Neuron (in vitro differentiated cells): ENCODE results near the gene COPS9.

ENCODE experiments used
- H2AFZ ChIP-seq: one replicate; pipeline ENCODE4 v1.6.1; 2013; ENCODE audit warnings: low read depth, mild to moderate bottlenecking, inconsistent platforms, low read length, moderate library complexity
- H3K27me3 ChIP-seq: one replicate; pipeline ENCODE4 v1.6.1; 2013; ENCODE audit warnings: low read length; ENCODE audit not compliant: insufficient read depth
- H3K36me3 ChIP-seq: one replicate; pipeline ENCODE4 v1.6.1; 2013; ENCODE audit warnings: low read length; ENCODE audit not compliant: insufficient read depth
- H3K4me1 ChIP-seq: one replicate; pipeline ENCODE4 v1.6.1; 2013; ENCODE audit warnings: low read length; ENCODE audit not compliant: insufficient read depth
- H3K4me3 ChIP-seq: 2 replicates; pipeline ENCODE4 v1.5.1; 2013; ENCODE audit warnings: mild to moderate bottlenecking, low read length, moderate library complexity
- H3K9me3 ChIP-seq: one replicate; pipeline ENCODE4 v1.6.1; 2013; ENCODE audit warnings: low read length

Gene COPS9

GRCh38 chr2:240149943-240150784 is 14.1 kb upstream of the COPS9 start:
- peaks cover 8% of the 10 kb centered on the region for H3K4me1 ChIP-seq
- H3K27me3 ChIP-seq, result peaks cover 4% of the 10 kb centered on the region
- H3K36me3 ChIP-seq, result no peaks in the 10 kb centered on the region
- H2AFZ ChIP-seq, result no peak overlapping the region
- no peak overlapping the region for H3K4me3 ChIP-seq
- no peaks in the 10 kb centered on the region for H3K9me3 ChIP-seq

- no peaks in the 10 kb centered on the region for H3K9me3 ChIP-seq
- no peak overlapping the region for H3K4me3 ChIP-seq
- H3K4me1 ChIP-seq, result no peaks in the 10 kb centered on the region
- peaks cover 4% of the 10 kb centered on the region for H3K27me3 ChIP-seq
- H3K36me3 ChIP-seq, result no peaks in the 10 kb centered on the region
- no peak overlapping the region for H2AFZ ChIP-seq
These were observed 11.9 kb upstream of the COPS9 start for GRCh38 chr2:240147911-240148587.

GRCh38 chr2:240147382-240147781 is 11.3 kb upstream of the COPS9 start:
- H3K4me3 ChIP-seq, result no peak overlapping the region
- no peaks in the 10 kb centered on the region for H3K4me1 ChIP-seq
- no peaks in the 10 kb centered on the region for H3K9me3 ChIP-seq
- no peaks in the 10 kb centered on the region for H3K36me3 ChIP-seq
- peaks cover 5% of the 10 kb centered on the region for H3K27me3 ChIP-seq
- H2AFZ ChIP-seq, result no peak overlapping the region

GRCh38 chr2:240146627-240147278 is 10.6 kb upstream of the COPS9 start:
- H3K27me3 ChIP-seq, result peaks cover 11% of the 10 kb centered on the region
- H3K4me1 ChIP-seq, result no peaks in the 10 kb centered on the region
- no peak overlapping the region for H3K4me3 ChIP-seq
- no peaks in the 10 kb centered on the region for H3K36me3 ChIP-seq
- H3K9me3 ChIP-seq, result no peaks in the 10 kb centered on the region
- no peak overlapping the region for H2AFZ ChIP-seq

- H2AFZ ChIP-seq, result no peak overlapping the region
- H3K4me3 ChIP-seq, result no peak overlapping the region
- no peaks in the 10 kb centered on the region for H3K36me3 ChIP-seq
- no peaks in the 10 kb centered on the region for H3K9me3 ChIP-seq
- peaks cover 11% of the 10 kb centered on the region for H3K27me3 ChIP-seq
- H3K4me1 ChIP-seq, result no peaks in the 10 kb centered on the region
These were observed 10.0 kb upstream of the COPS9 start for GRCh38 chr2:240146141-240146561.

- peaks cover 14% of the 10 kb centered on the region for H3K27me3 ChIP-seq
- no peak overlapping the region for H2AFZ ChIP-seq
- H3K36me3 ChIP-seq, result no peaks in the 10 kb centered on the region
- H3K4me3 ChIP-seq, result no peak overlapping the region
- no peaks in the 10 kb centered on the region for H3K4me1 ChIP-seq
- no peaks in the 10 kb centered on the region for H3K9me3 ChIP-seq
These were observed 9.4 kb upstream of the COPS9 start for GRCh38 chr2:240145461-240145860.

GRCh38 chr2:240144649-240145261 is 8.7 kb upstream of the COPS9 start:
- H3K4me1 ChIP-seq, result peaks cover 2% of the 10 kb centered on the region
- H3K36me3 ChIP-seq, result no peaks in the 10 kb centered on the region
- H2AFZ ChIP-seq, result no peak overlapping the region
- no peak overlapping the region for H3K4me3 ChIP-seq
- peaks cover 18% of the 10 kb centered on the region for H3K27me3 ChIP-seq
- no peaks in the 10 kb centered on the region for H3K9me3 ChIP-seq

- Histone ChIP-seq H3K4me1 (peaks cover 8% of the 10 kb centered on the region), H3K36me3 (no peaks in the 10 kb centered on the region), H3K27me3 (peaks cover 19% of the 10 kb centered on the region), H3K9me3 (no peaks in the 10 kb centered on the region), H3K4me3 (no peak overlapping the region), H2AFZ (no peak overlapping the region)
These were observed 7.9 kb upstream of the COPS9 start for GRCh38 chr2:240143801-240144648.

GRCh38 chr2:240143276-240143675 is 7.2 kb upstream of the COPS9 start:
- no peak overlapping the region for H2AFZ ChIP-seq

GRCh38 chr2:240142859-240143258 is 6.8 kb upstream of the COPS9 start:
- peaks cover 19% of the 10 kb centered on the region for H3K27me3 ChIP-seq
- H3K9me3 ChIP-seq, result no peaks in the 10 kb centered on the region
- H3K4me3 ChIP-seq, result no peak overlapping the region
- no peak overlapping the region for H2AFZ ChIP-seq
- H3K36me3 ChIP-seq, result no peaks in the 10 kb centered on the region
- peaks cover 8% of the 10 kb centered on the region for H3K4me1 ChIP-seq

More at GRCh38 chr2:240143276-240143675, 7.2 kb upstream of the COPS9 start:
- Histone ChIP-seq H3K9me3 (no peaks in the 10 kb centered on the region), H3K27me3 (peaks cover 19% of the 10 kb centered on the region), H3K4me3 (no peak overlapping the region), H3K4me1 (peaks cover 8% of the 10 kb centered on the region), H3K36me3 (no peaks in the 10 kb centered on the region)

- Histone ChIP-seq H2AFZ (no peak overlapping the region), H3K27me3 (peaks cover 19% of the 10 kb centered on the region), H3K4me1 (peaks cover 8% of the 10 kb centered on the region), H3K36me3 (no peaks in the 10 kb centered on the region), H3K9me3 (no peaks in the 10 kb centered on the region), H3K4me3 (no peak overlapping the region)
These were observed 6.2 kb upstream of the COPS9 start for GRCh38 chr2:240142256-240142775.

GRCh38 chr2:240141736-240142135 is 5.6 kb upstream of the COPS9 start:
- Histone ChIP-seq H3K4me3 (no peak overlapping the region), H3K4me1 (peaks cover 8% of the 10 kb centered on the region), H3K9me3 (no peaks in the 10 kb centered on the region), H3K36me3 (no peaks in the 10 kb centered on the region), H2AFZ (no peak overlapping the region), H3K27me3 (peaks cover 19% of the 10 kb centered on the region)
